HG03354 (cell line): ENCODE data around the gene VAMP5.
"Not testable (repeated sequence)": the region's sequence is repeated elsewhere in the genome, so short reads cannot be mapped to it uniquely, and the experiment has no call there.

ENCODE experiments used
- ATAC-seq: cut with Tn5 transposase; IDR thresholded peaks from one replicate; pipeline ENCODE4 v1.9.1; 2021; ENCODE audit warnings: mild to moderate bottlenecking; ENCODE audit not compliant: unreplicated experiment, poor library complexity, severe bottlenecking

Gene VAMP5

GRCh38 chr2:85615413-85615728, 31.1 kb downstream of the VAMP5 start:
- no peak for ATAC-seq

GRCh38 chr2:85617723-85618122, 33.5 kb downstream of the VAMP5 start:
- ATAC-seq, result not testable (repeated sequence)

DNA sequence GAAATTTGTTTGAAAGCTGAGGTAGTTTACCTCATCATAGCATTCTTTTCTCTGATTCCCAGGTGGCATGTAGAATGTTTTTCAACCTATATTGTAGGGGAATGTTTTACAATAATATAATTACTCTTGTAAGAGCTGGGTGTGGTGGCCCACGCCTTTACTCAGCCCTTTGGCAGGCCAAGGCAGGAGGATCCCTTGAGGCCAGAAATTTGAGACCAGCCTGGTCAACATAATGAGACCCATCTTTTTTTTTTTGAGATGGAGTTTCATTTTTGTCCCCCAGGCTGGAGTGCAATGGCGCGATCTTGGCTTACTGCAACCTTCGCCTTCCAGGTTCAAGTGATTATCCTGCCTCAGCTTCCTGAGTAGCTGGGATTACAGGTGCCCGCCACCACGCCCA, 35.4 kb downstream of the VAMP5 start:
- ATAC-seq, result no peak

DNA sequence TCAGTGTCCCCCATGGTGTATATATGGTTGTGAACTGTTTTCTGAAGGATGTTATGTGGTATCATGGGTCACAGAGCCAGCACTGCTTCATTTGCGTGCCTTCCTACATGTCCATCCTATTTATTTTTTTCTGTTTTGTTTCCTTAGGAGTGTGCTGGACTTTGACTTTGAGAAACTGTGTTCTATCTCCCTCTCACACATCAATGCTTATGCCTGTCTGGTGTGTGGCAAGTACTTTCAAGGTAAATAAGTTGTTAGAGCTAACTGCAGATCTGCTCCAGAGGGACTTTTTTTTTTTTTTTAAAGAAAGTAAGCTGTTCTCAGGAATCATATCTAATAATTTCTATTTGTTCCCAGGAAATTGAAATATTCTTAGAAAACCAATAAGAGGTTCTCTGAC, 37.1 kb downstream of the VAMP5 start:
- ATAC-seq, result no peak

DNA sequence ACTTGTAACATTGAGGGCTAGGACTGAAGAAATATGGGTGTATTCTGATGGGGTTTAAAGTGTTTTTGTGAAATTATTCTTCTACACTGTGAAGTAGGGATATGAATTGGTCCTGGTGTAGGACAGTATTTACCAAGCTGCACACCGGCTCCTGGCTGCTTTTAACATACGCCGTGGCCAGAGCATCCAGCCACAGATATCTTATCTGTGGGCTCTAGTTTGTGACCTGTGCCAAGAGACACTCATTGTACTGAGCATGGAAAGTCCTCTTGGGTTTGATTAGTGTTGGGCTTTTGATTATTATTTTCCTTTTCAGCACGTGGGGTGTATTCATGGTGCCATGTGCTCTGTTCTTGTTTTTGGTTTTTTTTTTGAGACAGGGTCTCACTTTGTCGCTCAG, 39.8 kb downstream of the VAMP5 start:
- no peak for ATAC-seq

GRCh38 chr2:85628658-85629057, 44.4 kb downstream of the VAMP5 start:
- no peak for ATAC-seq

- ATAC-seq, result no peak
Measured at GRCh38 chr2:85631316-85631715, 47.1 kb downstream of the VAMP5 start.

- ATAC-seq, result no peak
Measured at GRCh38 chr2:85635011-85635410, 50.8 kb downstream of the VAMP5 start.

GRCh38 chr2:85635636-85636035, 51.4 kb downstream of the VAMP5 start:
- no peak for ATAC-seq

- ATAC-seq, result peak; percentile 64
Measured at GRCh38 chr2:85642725-85643124, 58.5 kb downstream of the VAMP5 start.
